ENCODE measurements around the gene MDH1B.

- no peak for TF ChIP-seq CTCF (IDR thresholded peaks at IDR 0.05; ENCODE audit: low read depth, low read length)
- TF ChIP-seq POLR2A (IDR thresholded peaks at IDR 0.05; ENCODE audit: extremely low read depth, insufficient read length) = no peak
- TF ChIP-seq MYC (IDR thresholded peaks at IDR 0.05; ENCODE audit: low read depth, low read length) = no peak
Measured at GRCh38 chr2:206739271-206739670, 25.9 kb downstream of the MDH1B start.

All from NB4 (cell line).